Measurements from ENCODE around the gene SIM1. TPM values are rescaled to one million over a fixed set of nuclear protein-coding genes. Genes with fewer than 3 reads are reported as not detected.

The SIM1 gene
- total and polyA plus RNA-seq, 4 donors, result under 0.01 TPM; not detected in 3

- no peak for TF ChIP-seq CTCF (IDR thresholded peaks at IDR 0.05; ENCODE audit: low read depth, low read length, missing input control)
- TF ChIP-seq GABPA (IDR thresholded peaks at IDR 0.05 in 1 of 2, conservative IDR thresholded peaks at IDR 0.05 in 1 of 2), result no peak
Measured at GRCh38 chr6:100412872-100413271, 51.8 kb downstream of the SIM1 start (continued).

GRCh38 chr6:100404051-100404450 lies 60.7 kb downstream of the SIM1 start:
- TF ChIP-seq RAD21 (IDR thresholded peaks at IDR 0.05), result no peak
- no peak for TF ChIP-seq YY1 (IDR thresholded peaks at IDR 0.05)
- TF ChIP-seq RXRA (IDR thresholded peaks at IDR 0.05), result no peak
- no peak for TF ChIP-seq GABPA (IDR thresholded peaks at IDR 0.05 in 1 of 2, conservative IDR thresholded peaks at IDR 0.05 in 1 of 2)
- TF ChIP-seq SP1 (IDR thresholded peaks at IDR 0.05), result no peak
- no peak for TF ChIP-seq TAF1 (conservative IDR thresholded peaks at IDR 0.05)
- TF ChIP-seq HNF4A (conservative IDR thresholded peaks at IDR 0.05), result no peak
- TF ChIP-seq REST (IDR thresholded peaks at IDR 0.05), result no peak
- no peak for TF ChIP-seq FOXA2 (IDR thresholded peaks at IDR 0.05)
- TF ChIP-seq MAX (IDR thresholded peaks at IDR 0.05), result no peak
- TF ChIP-seq ZBTB33 (IDR thresholded peaks at IDR 0.05), result no peak
- no peak for TF ChIP-seq FOXA1 (IDR thresholded peaks at IDR 0.05)
- Histone ChIP-seq H3K4me1 (ENCODE audit: control insufficient read depth in 4 of 4, insufficient read depth in 4 of 4, low read length in 3 of 4) (no peaks in the 10 kb centered on the region), H3K9ac (ENCODE audit: low read depth in 1 of 2, low read length in 2 of 2) (no peak overlapping the region), H3K27ac (ENCODE audit: low read depth in 1 of 2, low read length in 2 of 2) (no peak overlapping the region), H3K9me3 (ENCODE audit: control insufficient read depth in 4 of 4, low read length in 3 of 4) (no peaks in the 10 kb centered on the region), H3K4me3 (ENCODE audit: low read depth in 1 of 3, low read length in 3 of 3) (no peak overlapping the region), H3K36me3 (ENCODE audit: control insufficient read depth in 4 of 4, insufficient read depth in 3 of 4, low read depth in 1 of 4, low read length in 3 of 4) (no peaks in the 10 kb centered on the region), H3K27me3 (ENCODE audit: control insufficient read depth in 4 of 4, insufficient read depth in 4 of 4, low read length in 3 of 4) (no peaks in the 10 kb centered on the region)
- DNase-seq (ENCODE audit: low spot score), result no peak
- 80% methylated on average over 3 of the region's 3 CpGs for WGBS

- Histone ChIP-seq H3K27me3 (ENCODE audit: control insufficient read depth in 4 of 4, insufficient read depth in 4 of 4, low read length in 3 of 4) (no peaks in the 10 kb centered on the region), H3K9ac (ENCODE audit: low read depth in 1 of 2, low read length in 2 of 2) (no peak overlapping the region), H3K4me1 (ENCODE audit: control insufficient read depth in 4 of 4, insufficient read depth in 4 of 4, low read length in 3 of 4) (no peaks in the 10 kb centered on the region), H3K9me3 (ENCODE audit: control insufficient read depth in 4 of 4, low read length in 3 of 4) (no peaks in the 10 kb centered on the region), H3K4me3 (ENCODE audit: low read depth in 1 of 3, low read length in 3 of 3) (no peak overlapping the region), H3K36me3 (ENCODE audit: control insufficient read depth in 4 of 4, insufficient read depth in 3 of 4, low read depth in 1 of 4, low read length in 3 of 4) (no peaks in the 10 kb centered on the region), H3K27ac (ENCODE audit: low read depth in 1 of 2, low read length in 2 of 2) (no peak overlapping the region)
- 93% methylated on average over 23 of the region's 23 CpGs for WGBS
- no peak for DNase-seq (ENCODE audit: low spot score)
- no peak for TF ChIP-seq RAD21 (IDR thresholded peaks at IDR 0.05)
- no peak for TF ChIP-seq CTCF (IDR thresholded peaks at IDR 0.05; ENCODE audit: low read depth, low read length, missing input control)
- no peak for TF ChIP-seq HNF4A (conservative IDR thresholded peaks at IDR 0.05)
- TF ChIP-seq RXRA (IDR thresholded peaks at IDR 0.05), result no peak
- no peak for TF ChIP-seq SP1 (IDR thresholded peaks at IDR 0.05)
- TF ChIP-seq JUND (IDR thresholded peaks at IDR 0.05), result no peak
- no peak for TF ChIP-seq HNF4G (IDR thresholded peaks at IDR 0.05)
- no peak for TF ChIP-seq MAX (IDR thresholded peaks at IDR 0.05)
- no peak for TF ChIP-seq GABPA (IDR thresholded peaks at IDR 0.05 in 1 of 2, conservative IDR thresholded peaks at IDR 0.05 in 1 of 2)
- TF ChIP-seq NR2F2 (IDR thresholded peaks at IDR 0.05), result no peak
- no peak for TF ChIP-seq ZBTB33 (IDR thresholded peaks at IDR 0.05)
- no peak for TF ChIP-seq EGR1 (IDR thresholded peaks at IDR 0.05; ENCODE audit: low read depth in 2 of 2)
Measured at GRCh38 chr6:100393493-100393892, 71.2 kb downstream of the SIM1 start.

Measured in liver (tissue), 9 donors.